ENCODE measurements around the gene CLIC3.

- TF ChIP-seq CTCF (IDR thresholded peaks at IDR 0.05; ENCODE audit: insufficient read depth, low read depth, low read length) (no peak), EZH2 (IDR thresholded peaks at IDR 0.05; ENCODE audit: insufficient read depth, low read length) (no peak)
These were observed 1.0 kb upstream of the CLIC3 start for GRCh38 chr9:136997371-136997770.
